ENCODE data around the gene NHS.

The NHS gene

GRCh38 chrX:17585006-17585405 lies 210.0 kb downstream of the NHS start:
- no peak for TF ChIP-seq CTCF (conservative IDR thresholded peaks at IDR 0.05)
- no peak overlapping the region for H3K27ac ChIP-seq

- no peak for TF ChIP-seq CTCF (conservative IDR thresholded peaks at IDR 0.05)
- H3K27ac ChIP-seq, result no peak overlapping the region
Observed at GRCh38 chrX:17587366-17587765, 212.4 kb downstream of the NHS start.

- H3K27ac ChIP-seq, result no peak overlapping the region
Observed at GRCh38 chrX:17588303-17588702, 213.3 kb downstream of the NHS start.

GRCh38 chrX:17590892-17591740 lies 216.1 kb downstream of the NHS start:
- TF ChIP-seq CTCF (conservative IDR thresholded peaks at IDR 0.05), result peak; percentile 81
- H3K27ac ChIP-seq, result no peak overlapping the region

More at GRCh38 chrX:17588303-17588702, 213.3 kb downstream of the NHS start:
- no peak for TF ChIP-seq CTCF (conservative IDR thresholded peaks at IDR 0.05)

- TF ChIP-seq CTCF (conservative IDR thresholded peaks at IDR 0.05), result no peak
- no peak overlapping the region for H3K27ac ChIP-seq
Observed at GRCh38 chrX:17591741-17592110, 216.7 kb downstream of the NHS start.

GRCh38 chrX:17592117-17592516 lies 217.1 kb downstream of the NHS start:
- no peak for TF ChIP-seq CTCF (conservative IDR thresholded peaks at IDR 0.05)
- H3K27ac ChIP-seq, result no peak overlapping the region

GRCh38 chrX:17594693-17595092 lies 219.7 kb downstream of the NHS start:
- TF ChIP-seq CTCF (conservative IDR thresholded peaks at IDR 0.05), result no peak
- no peak overlapping the region for H3K27ac ChIP-seq
